ENCODE results near the gene VAV1.
"Not testable (repeated sequence)": the region's sequence is repeated elsewhere in the genome, so short reads cannot be mapped to it uniquely, and the experiment has no call there.

Gene VAV1

GRCh38 chr19:6820237-6820636, 47.7 kb downstream of the VAV1 start:
- DNase-seq, result no peak

- DNase-seq, result no peak
Measured at GRCh38 chr19:6821639-6822310, 49.3 kb downstream of the VAV1 start.

- no peak for DNase-seq
Measured at GRCh38 chr19:6822311-6822670, 49.8 kb downstream of the VAV1 start.

GRCh38 chr19:6825076-6825774, 52.7 kb downstream of the VAV1 start:
- DNase-seq, result no peak

GRCh38 chr19:6826281-6826920, 53.9 kb downstream of the VAV1 start:
- DNase-seq, result no peak

- DNase-seq, result no peak
Measured at GRCh38 chr19:6828306-6828697, 55.8 kb downstream of the VAV1 start.

GRCh38 chr19:6828698-6829633, 56.5 kb downstream of the VAV1 start:
- peak; percentile 58 for DNase-seq

- not testable (repeated sequence) for DNase-seq
Measured at GRCh38 chr19:6829829-6830228, 57.3 kb downstream of the VAV1 start.

GRCh38 chr19:6831084-6831483, 58.6 kb downstream of the VAV1 start:
- DNase-seq, result not testable (repeated sequence)

- no peak for DNase-seq
Measured at GRCh38 chr19:6832412-6832811, 59.9 kb downstream of the VAV1 start.

GRCh38 chr19:6833166-6833790, 60.8 kb downstream of the VAV1 start:
- DNase-seq, result no peak

GRCh38 chr19:6834433-6834832, 61.9 kb downstream of the VAV1 start:
- no peak for DNase-seq

GRCh38 chr19:6835501-6835900, 63.0 kb downstream of the VAV1 start:
- DNase-seq, result no peak

- no peak for DNase-seq
Measured at GRCh38 chr19:6837525-6837924, 65.0 kb downstream of the VAV1 start.

- no peak for DNase-seq
Measured at GRCh38 chr19:6838062-6838655, 65.7 kb downstream of the VAV1 start.

GRCh38 chr19:6842871-6843607, 70.5 kb downstream of the VAV1 start:
- DNase-seq, result no peak

- no peak for DNase-seq
Measured at GRCh38 chr19:6847828-6848200, 75.3 kb downstream of the VAV1 start.

- no peak for DNase-seq
Measured at GRCh38 chr19:6848986-6849385, 76.5 kb downstream of the VAV1 start.

GRCh38 chr19:6849876-6850275, 77.4 kb downstream of the VAV1 start:
- no peak for DNase-seq

- DNase-seq, result no peak
Measured at GRCh38 chr19:6851359-6851758, 78.9 kb downstream of the VAV1 start.

GRCh38 chr19:6852001-6852400, 79.5 kb downstream of the VAV1 start:
- DNase-seq, result no peak

- no peak for DNase-seq
Measured at GRCh38 chr19:6853868-6854267, 81.4 kb downstream of the VAV1 start.
